HCT116 (cell line): ENCODE measurements around the gene ZBTB37.

Source experiments
- CTCF ChIP-seq, 3 experiments: fragments of 200-600 bp in 1 of 3; sonication (generic) in 1 of 3; IDR thresholded peaks in 2 of 3; conservative IDR thresholded peaks in 1 of 3; 2 replicates each; pipeline ENCODE4 v1.5.1; 2012 to 2017; ENCODE audit warnings: low read depth in 2 of 3, low read length in 2 of 3, antibody characterized with exemption in 1 of 3, borderline replicate concordance in 1 of 3, control low read depth in 1 of 3, mild to moderate bottlenecking in 1 of 3, mixed read lengths in 1 of 3, mixed run types in 1 of 3, moderate library complexity in 1 of 3; ENCODE audit not compliant: insufficient read depth in 1 of 3
- ELF1 ChIP-seq: IDR thresholded peaks from 2 replicates; pipeline ENCODE4 v1.6.1; 2012; ENCODE audit warnings: low read depth, borderline replicate concordance
- EZH2 ChIP-seq: fragments of 200-600 bp; sonication (generic); IDR thresholded peaks from 2 replicates; pipeline ENCODE4 v1.6.1; 2017; ENCODE audit warnings: antibody characterized with exemption, mixed run types
- FOSL1 ChIP-seq: IDR thresholded peaks from 2 replicates; pipeline ENCODE4 v1.6.1; 2012; ENCODE audit warnings: low read depth
- POLR2A ChIP-seq: IDR thresholded peaks from 2 replicates; pipeline ENCODE4 v1.7.0; 2011; ENCODE audit warnings: borderline replicate concordance; ENCODE audit not compliant: insufficient read depth, insufficient read length; ENCODE audit errors: extremely low read depth
- POLR2AphosphoS5 ChIP-seq: IDR thresholded peaks from 2 replicates; pipeline ENCODE4 v1.6.1; 2011; ENCODE audit warnings: mild to moderate bottlenecking, low read depth, low read length, moderate library complexity
- SP1 ChIP-seq: IDR thresholded peaks from 2 replicates; pipeline ENCODE4 v1.6.1; 2012; ENCODE audit warnings: low read depth
- YY1 ChIP-seq: IDR thresholded peaks from 2 replicates; pipeline ENCODE4 v1.6.1; 2011; ENCODE audit warnings: low read length, low read depth, moderate library complexity, mild to moderate bottlenecking; ENCODE audit not compliant: insufficient replicate concordance; ENCODE audit errors: extremely low read depth

GRCh38 chr1:173868266-173869020, at the start of gene ZBTB37:
- no peak for TF ChIP-seq POLR2A
- no peak for TF ChIP-seq CTCF (IDR thresholded peaks at IDR 0.05 in 2 of 3, conservative IDR thresholded peaks at IDR 0.05 in 1 of 3; ENCODE audit: borderline replicate concordance in 1 of 3, insufficient read depth in 1 of 3, low read depth in 2 of 3, low read length in 2 of 3)
- TF ChIP-seq ELF1 = peak; percentile 45; the same call in 1 of the 2 replicates
- peak; percentile 40 for TF ChIP-seq YY1
- peak; percentile 61; the same call in 1 of the 2 replicates for TF ChIP-seq POLR2AphosphoS5
- TF ChIP-seq SP1 = peak; percentile 35; the same call in 1 of the 2 replicates
- no peak for TF ChIP-seq EZH2
- TF ChIP-seq FOSL1 = no peak
